HG02943 (cell line): Measurements from ENCODE around the gene A4GNT.

Source experiments
- ATAC-seq: cut with Tn5 transposase; IDR thresholded peaks from one replicate; pipeline ENCODE4 v1.9.1; 2021; ENCODE audit warnings: mild to moderate bottlenecking, low read depth, moderate library complexity; ENCODE audit not compliant: unreplicated experiment

A4GNT gene

GRCh38 chr3:138081371-138082084 is 50.7 kb downstream of the A4GNT start:
- no peak for ATAC-seq

DNA sequence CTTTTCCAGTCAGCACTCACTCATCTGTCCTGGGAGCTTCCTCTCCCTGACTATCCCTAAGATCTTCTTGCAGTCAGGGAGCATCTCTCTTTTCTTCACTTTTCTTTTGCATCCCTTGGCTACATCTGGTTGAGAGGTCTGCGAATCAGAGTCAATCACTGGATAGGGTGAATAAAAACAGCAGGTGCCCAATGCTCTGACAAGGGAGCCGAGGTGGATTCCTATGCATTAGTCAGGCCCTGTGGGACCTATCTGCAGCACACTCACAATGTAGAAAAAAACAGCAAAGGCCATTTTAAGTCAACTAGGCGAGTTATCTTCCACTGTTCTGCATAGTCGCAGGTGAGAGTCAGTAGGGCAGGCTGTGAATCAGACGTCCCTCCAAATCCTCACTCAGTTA is 52.3 kb downstream of the A4GNT start:
- ATAC-seq, result no peak

DNA sequence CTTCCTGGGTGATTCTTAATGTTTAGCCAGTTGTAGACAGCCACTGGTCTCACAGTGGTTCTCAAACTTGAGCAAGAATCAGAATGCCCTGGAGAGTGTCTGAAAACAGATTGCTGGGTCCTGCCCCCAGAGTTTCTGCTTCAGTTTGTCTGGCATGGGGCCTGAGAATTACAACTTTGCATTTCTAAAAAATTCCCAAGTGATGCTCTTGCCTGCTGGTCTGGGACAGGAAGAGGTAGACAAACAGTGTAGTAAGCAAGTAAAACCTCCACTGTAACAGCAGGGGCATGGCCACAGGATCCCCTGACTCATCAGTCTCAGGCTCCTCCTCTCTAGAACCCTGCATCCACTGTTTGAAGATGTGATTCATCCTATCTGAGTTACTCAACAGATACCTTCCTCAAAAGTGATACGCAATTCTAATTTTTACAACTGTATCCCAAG is 53.3 kb downstream of the A4GNT start:
- ATAC-seq, result no peak

DNA sequence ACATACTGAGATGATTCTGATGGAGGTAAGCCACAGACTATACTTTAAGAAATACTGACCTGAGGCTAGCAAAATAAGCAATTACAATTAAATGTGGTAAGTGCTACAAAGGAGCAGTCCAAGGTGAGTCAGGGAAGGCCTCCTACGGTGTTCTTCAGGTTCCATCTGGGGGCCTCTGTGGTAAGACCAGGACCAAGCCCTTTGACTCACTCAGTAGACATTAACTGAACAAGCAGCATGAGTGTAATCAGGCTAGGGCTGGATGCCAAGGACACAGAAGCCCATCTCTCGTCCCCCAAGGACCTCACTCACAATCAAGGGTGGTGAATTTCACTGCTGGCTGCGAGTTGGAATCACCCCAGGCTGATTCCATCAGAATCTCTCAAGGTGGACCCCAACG is 54.1 kb downstream of the A4GNT start:
- ATAC-seq, result no peak
